ENCODE measurements around the gene POLR2J.
"Not testable (repeated sequence)": the region's sequence is repeated elsewhere in the genome, so short reads cannot be mapped to it uniquely, and the experiment has no call there.

DNA sequence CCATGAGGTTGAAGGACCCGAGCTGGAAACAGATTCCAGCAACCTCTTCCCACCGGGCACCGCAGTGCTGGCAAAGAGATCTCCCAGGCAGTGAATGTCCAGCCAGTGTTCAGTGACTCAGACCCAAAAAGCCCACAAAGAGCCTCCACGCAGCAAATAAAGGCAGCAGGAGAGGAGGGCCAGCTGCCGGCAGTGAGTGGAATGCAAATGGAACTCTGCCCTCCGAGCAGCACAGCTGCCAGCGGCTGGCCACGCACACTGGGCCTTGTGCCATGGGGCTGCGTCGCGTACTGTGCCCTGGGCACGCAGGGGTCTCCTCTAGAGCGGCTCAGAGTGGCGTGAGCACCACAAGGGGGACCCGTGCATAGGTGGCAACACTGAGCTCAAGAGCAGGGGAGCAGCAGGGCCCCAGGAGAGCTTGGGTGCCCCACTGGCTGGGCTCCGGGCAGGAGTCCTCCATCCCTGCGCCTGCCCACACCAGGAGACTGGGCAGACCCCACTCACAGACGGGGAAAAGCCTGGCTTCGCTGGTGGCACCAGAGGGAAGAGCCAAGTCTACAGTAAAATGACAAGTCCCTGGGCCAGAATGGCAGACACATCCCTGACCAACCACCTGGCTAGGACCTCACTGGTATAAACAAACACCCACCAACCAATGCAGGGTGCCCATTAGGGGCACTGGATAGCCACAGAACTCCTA, 3.8 kb downstream of the POLR2J start:
- TF ChIP-seq, protein P1, sequence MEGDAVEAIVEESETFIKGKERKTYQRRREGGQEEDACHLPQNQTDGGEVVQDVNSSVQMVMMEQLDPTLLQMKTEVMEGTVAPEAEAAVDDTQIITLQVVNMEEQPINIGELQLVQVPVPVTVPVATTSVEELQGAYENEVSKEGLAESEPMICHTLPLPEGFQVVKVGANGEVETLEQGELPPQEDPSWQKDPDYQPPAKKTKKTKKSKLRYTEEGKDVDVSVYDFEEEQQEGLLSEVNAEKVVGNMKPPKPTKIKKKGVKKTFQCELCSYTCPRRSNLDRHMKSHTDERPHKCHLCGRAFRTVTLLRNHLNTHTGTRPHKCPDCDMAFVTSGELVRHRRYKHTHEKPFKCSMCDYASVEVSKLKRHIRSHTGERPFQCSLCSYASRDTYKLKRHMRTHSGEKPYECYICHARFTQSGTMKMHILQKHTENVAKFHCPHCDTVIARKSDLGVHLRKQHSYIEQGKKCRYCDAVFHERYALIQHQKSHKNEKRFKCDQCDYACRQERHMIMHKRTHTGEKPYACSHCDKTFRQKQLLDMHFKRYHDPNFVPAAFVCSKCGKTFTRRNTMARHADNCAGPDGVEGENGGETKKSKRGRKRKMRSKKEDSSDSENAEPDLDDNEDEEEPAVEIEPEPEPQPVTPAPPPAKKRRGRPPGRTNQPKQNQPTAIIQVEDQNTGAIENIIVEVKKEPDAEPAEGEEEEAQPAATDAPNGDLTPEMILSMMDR (IDR thresholded peaks at IDR 0.05; ENCODE audit: low read depth, low read length): not testable (repeated sequence)
- not testable (repeated sequence) for TF ChIP-seq POLR2A (IDR thresholded peaks at IDR 0.05; ENCODE audit: extremely low read depth, insufficient read length); MYC (IDR thresholded peaks at IDR 0.05; ENCODE audit: low read depth, low read length)

All from NB4 (cell line).